Heart left ventricle (tissue), 16 donors: ENCODE measurements around the gene TCF7L2. TPM values are rescaled to one million over a fixed set of nuclear protein-coding genes. Genes with fewer than 3 reads are reported as not detected.

ENCODE experiments used
- ATAC-seq, 4 donors: fragments of 200-7000 bp; cut with Tn5 transposase; one replicate each; pipeline ENCODE4 v1.9.1; 2020 to 2022; ENCODE audit warnings: moderate library complexity in 4 of 4, mild to moderate bottlenecking in 3 of 4, moderate number of reproducible peaks in 1 of 4
- DNase-seq, 5 donors: peaks; one replicate each; pipeline ENCODE4 v3.0.0-alpha.2; 2020
- H3K27ac ChIP-seq, 12 donors: fragments of 200-600 bp; sonication (generic) in 4 of 12; one replicate each; pipeline versions ENCODE4 v1.5.0 to v1.8.0; 2016 to 2022; ENCODE audit warnings: mild to moderate bottlenecking in 2 of 12
- H3K27me3 ChIP-seq, 9 donors: fragments of 200-600 bp; sonication (generic) in 2 of 9; one replicate each; pipeline versions ENCODE4 v1.5.1 to v1.8.0; 2016 to 2022; ENCODE audit warnings: mild to moderate bottlenecking in 3 of 9
- H3K36me3 ChIP-seq, 9 donors: fragments of 200-600 bp; sonication (generic) in 2 of 9; one replicate each; pipeline versions ENCODE4 v1.5.0 to v1.8.0; 2018 to 2022; ENCODE audit warnings: mild to moderate bottlenecking in 2 of 9
- H3K4me1 ChIP-seq, 12 donors: fragments of 200-600 bp; sonication (generic) in 4 of 12; one replicate each; pipeline versions ENCODE4 v1.5.0 to v1.8.0; 2016 to 2022; ENCODE audit warnings: mild to moderate bottlenecking in 3 of 12
- H3K4me3 ChIP-seq, 12 donors: fragments of 200-600 bp; sonication (generic) in 4 of 12; one replicate each; pipeline versions ENCODE4 v1.5.0 to v1.8.0; 2017 to 2022; ENCODE audit warnings: mild to moderate bottlenecking in 9 of 12, moderate library complexity in 4 of 12
- H3K9me3 ChIP-seq, 12 donors: fragments of 200-600 bp; sonication (generic) in 4 of 12; one replicate each; pipeline versions ENCODE4 v1.5.0 to v1.8.0; 2016 to 2022; ENCODE audit warnings: mild to moderate bottlenecking in 1 of 12
- CTCF ChIP-seq, 12 donors: fragments of 200-600 bp; sonication (generic) in 4 of 12; IDR thresholded peaks; one replicate each; pipeline versions ENCODE4 v1.5.0 to v1.8.0; 2018 to 2022; ENCODE audit warnings: antibody characterized with exemption in 12 of 12, mild to moderate bottlenecking in 5 of 12
- POLR2A ChIP-seq, 2 donors: fragments of 450-650 bp; IDR thresholded peaks; one replicate each; pipeline ENCODE4 v1.6.1; 2017; ENCODE audit warnings: antibody characterized with exemption in 2 of 2, mild to moderate bottlenecking in 2 of 2, moderate library complexity in 2 of 2
- WGBS, 4 donors: extraction: QIAGEN DNeasy Blood & Tissue Kit in 2 of 4; methylation state at CpG; one replicate each; pipeline versions ENCODE4 v1.1.5 to v1.1.7; 2013 to 2018; 5-methylcytosine and 5-hydroxymethylcytosine counted together
- intact Hi-C, 10 donors: fragments of 100-400 bp; cut with DNase I; formaldehyde crosslinking; loops; one replicate each; pipeline versions ENCODE4 v1.11.1 to v1.14.2; 2022
- polyA plus RNA-seq, 2 donors: library from polyadenylated mRNA; stranded (reverse); fragments of 200-250 nt; gene quantifications; one replicate each; pipeline ENCODE4 v1.2.3, GENCODE V29; 2013
- total RNA-seq, 9 donors: library from RNA; depleted of rRNA in 2 of 9; stranded (reverse); fragments of >200 nt in 2 of 9; fragmentation: NEBNext Ultra II Directional in 3 of 9; extraction: Animal tissue kit (Norgen Biotek cat#: 25700) in 3 of 9; gene quantifications; one replicate each; pipeline versions ENCODE4 v1.1.0 to v1.2.4, GENCODE V29; 2016 to 2023
- donor health status: ischemic (EF 13 %, LVEDD 7.1; RV severe dilation, severe dysfunction).
- donor health status: healthy with polysubstance abuse.
- donor health status: DM: no; HTN: yes; CAD: no.
- donor health status: DM: no; HTN: no; CAD: no.
- donor health status: ischemic (EF 25% LVEDD 6.9; RV normal size, moderate dysfunction).
- donor health status: ischemic (EF 25% LVEDD 5.7; RV mildly dilated, moderate dysfunction).
- donor health status: healthy.
- donor health status: DM: yes; HTN: yes; CAD: no.
- donor health status: ischemic (EF 35%, LVEDD 5.7; RV mildly dilated, moderate dysfunction).
- donor health status: nonischemic (EF 11% LVEDD 7.7; RV severe dilation, severe dysfunction).
- donor health status: DM: yes; HTN: yes; CAD: no.
- donor health status: PGD.
- donor health status: ischemic (EF 29% LVEDD 5.4; RV normal size, mild dysfunction).
- donor health status: nonischemic (EF 23%, LVEDD 6.1; RV moderate dilation, normal function).

The TCF7L2 gene
- total and polyA plus RNA-seq, 11 donors, result 4.3 to 17.5 (median 8.4) TPM

DNA sequence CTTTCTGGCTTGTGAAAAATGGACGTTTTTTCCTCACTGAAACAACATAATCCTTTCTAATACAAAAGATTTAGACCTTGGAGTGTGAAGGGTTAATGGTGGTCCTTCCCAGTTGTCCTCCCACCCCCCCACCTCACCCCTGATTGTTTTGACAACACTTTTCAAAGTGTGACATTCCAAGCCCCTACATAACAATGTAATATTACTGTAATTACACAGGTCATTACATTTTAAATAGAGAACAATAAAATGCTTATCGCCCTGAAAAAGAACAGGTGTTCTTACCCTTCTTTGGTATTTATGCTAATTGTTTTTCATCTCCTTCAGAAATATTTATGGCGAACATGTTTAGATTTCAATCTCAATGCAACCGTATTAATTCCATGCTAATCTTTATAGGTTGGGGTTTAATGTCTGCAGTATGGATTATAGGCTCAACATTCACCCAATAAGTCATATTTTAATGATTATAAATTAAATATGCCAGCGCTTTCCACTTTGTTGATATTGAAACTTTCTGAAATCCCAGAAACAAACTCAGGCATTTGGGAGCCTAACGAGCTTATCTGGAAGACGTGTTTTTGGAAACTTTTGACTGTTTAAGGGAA is 5.0 kb downstream of the TCF7L2 start:
- peaks cover 0 to 68% (median 49%) of the 10 kb centered on the region in 12 donors for H3K4me1 ChIP-seq
- H3K4me3 ChIP-seq, result peak overlapping the region in 10 of 12 donors; percentile 22 to 91 (median 35)
- no peak for ATAC-seq
- no peaks in the 10 kb centered on the region for H3K36me3 ChIP-seq
- TF ChIP-seq CTCF (IDR thresholded peaks at IDR 0.05) (no peak), POLR2A (IDR thresholded peaks at IDR 0.05) (no peak)
- WGBS, 4 donors, result 56 to 60% (median 57%) methylated on average over 7 of the region's 7 CpGs
- no peaks in the 10 kb centered on the region for H3K27me3 ChIP-seq
- DNase-seq, result no peak
- peak overlapping the region in 10 of 12 donors; percentile 7 to 56 (median 42) for H3K27ac ChIP-seq
- intact Hi-C loops, result loop anchor here (5.0 to 10.0 kb wide), 9 partner anchors 50 to 430 kb away; no protein-coding TSS in a partner anchor
- no peaks in the 10 kb centered on the region for H3K9me3 ChIP-seq

- intact Hi-C loops, result loop anchor here in 4 of 10 donors (10.0 kb wide), 4 partner anchors 49 to 429 kb away; no protein-coding TSS in a partner anchor
- TF ChIP-seq POLR2A (IDR thresholded peaks at IDR 0.05) (no peak), CTCF (IDR thresholded peaks at IDR 0.05) (no peak)
Observed at GRCh38 chr10:112955582-112956421, 5.8 kb downstream of the TCF7L2 start.

GRCh38 chr10:112956631-112957350 is 6.7 kb downstream of the TCF7L2 start:
- WGBS, 4 donors, result 43 to 58% (median 55%) methylated on average over 10 of the region's 10 CpGs
- Histone ChIP-seq H3K4me1 (peaks cover 0 to 78% (median 53%) of the 10 kb centered on the region in 12 donors), H3K9me3 (no peaks in the 10 kb centered on the region), H3K27ac (peak overlapping the region in 8 of 12 donors; percentile 7 to 56 (median 46)), H3K36me3 (no peaks in the 10 kb centered on the region), H3K27me3 (no peaks in the 10 kb centered on the region), H3K4me3 (peak overlapping the region in 2 of 12 donors; percentile 63 to 91)
- intact Hi-C loops, result loop anchor here in 4 of 10 donors (10.0 kb wide), 4 partner anchors 48 to 428 kb away; no protein-coding TSS in a partner anchor
- ATAC-seq (no peak), DNase-seq (no peak)
- no peak for TF ChIP-seq CTCF (IDR thresholded peaks at IDR 0.05)
- no peak for TF ChIP-seq POLR2A (IDR thresholded peaks at IDR 0.05)

More at GRCh38 chr10:112955582-112956421, 5.8 kb downstream of the TCF7L2 start:
- no peak for DNase-seq
- Histone ChIP-seq H3K4me3 (peak overlapping the region in 10 of 12 donors; percentile 22 to 91 (median 32)), H3K9me3 (no peaks in the 10 kb centered on the region), H3K4me1 (peaks cover 0 to 72% (median 49%) of the 10 kb centered on the region in 12 donors), H3K27ac (peak overlapping the region in 10 of 12 donors; percentile 7 to 56 (median 42)), H3K27me3 (no peaks in the 10 kb centered on the region), H3K36me3 (no peaks in the 10 kb centered on the region)
- WGBS, 4 donors, result 15 to 29% (median 19%) methylated on average over 12 of the region's 12 CpGs
- peak in 2 of 4 donors; percentile 8 to 37 for ATAC-seq
